PC-3 (cell line): ENCODE measurements around the gene WNK2. TPM values are rescaled to one million over a fixed set of nuclear protein-coding genes. Genes with fewer than 3 reads are reported as not detected.

ENCODE experiments used
- ATAC-seq: fragments of 200-7000 bp; cut with Tn5 transposase; 2 replicates; pipeline ENCODE4 v1.9.1; 2020; ENCODE audit warnings: mild to moderate bottlenecking, moderate library complexity
- BruUV-seq: library from RNA; stranded (reverse); fragments of 400-500 nt; replicated peaks from 2 replicates; lab custom pipeline; 2021; lab: Mats Ljungman, UMichigan
- CTCF ChIA-PET: fragments of 300-600 bp; sonication (Branson Sonifier 250); formaldehyde crosslinking; loops from one replicate; lab custom pipeline; 2022; ENCODE audit warnings: antibody characterized with exemption; lab: Charles Lee
- POLR2A ChIA-PET: fragments of 300-600 bp; sonication (Branson Sonifier 250); formaldehyde crosslinking; loops from one replicate; lab custom pipeline; 2022; ENCODE audit warnings: antibody characterized with exemption; ENCODE audit not compliant: unreplicated experiment; lab: Charles Lee
- DNase-seq: peaks from one replicate; pipeline ENCODE4 v3.0.0-alpha.2; 2015
- H2AFZ ChIP-seq: fragments of 300-600 bp; sonication (generic); 2 replicates; pipeline ENCODE4 v1.6.0; 2016; ENCODE audit warnings: antibody characterized with exemption, low read length
- H3F3A ChIP-seq: fragments of 300-600 bp; sonication (generic); one replicate; pipeline ENCODE4 v1.6.0; 2017; ENCODE audit warnings: antibody characterized with exemption, low read length, control low read depth, mild to moderate bottlenecking; ENCODE audit not compliant: unreplicated experiment
- H3K27ac ChIP-seq: fragments of 300-600 bp; sonication (generic); 2 replicates; pipeline ENCODE4 v1.5.1; 2016; ENCODE audit warnings: mild to moderate bottlenecking, low read length
- H3K27me3 ChIP-seq: fragments of 300-600 bp; sonication (generic); 2 replicates; pipeline ENCODE4 v1.6.1; 2016; ENCODE audit warnings: low read length, mixed read lengths
- H3K36me3 ChIP-seq: fragments of 300-600 bp; sonication (generic); 2 replicates; pipeline ENCODE4 v1.6.1; 2016; ENCODE audit warnings: low read depth, mixed run types, low read length, mixed read lengths
- H3K4me1 ChIP-seq: fragments of 300-600 bp; sonication (generic); 2 replicates; pipeline ENCODE4 v1.5.1; 2016; ENCODE audit warnings: low read length; ENCODE audit not compliant: insufficient read depth
- H3K4me2 ChIP-seq: fragments of 300-600 bp; sonication (generic); 2 replicates; pipeline ENCODE4 v1.6.0; 2016; ENCODE audit warnings: low read length
- H3K4me3 ChIP-seq: fragments of 300-600 bp; sonication (generic); 2 replicates; pipeline ENCODE4 v1.5.1; 2016; ENCODE audit warnings: mild to moderate bottlenecking, low read length, mixed read lengths
- H3K79me2 ChIP-seq: fragments of 300-600 bp; sonication (generic); 2 replicates; pipeline ENCODE4 v1.6.1; 2017; ENCODE audit warnings: low read length, mixed read lengths
- H3K9ac ChIP-seq: fragments of 300-600 bp; sonication (generic); 2 replicates; pipeline ENCODE4 v1.6.0; 2016; ENCODE audit warnings: mild to moderate bottlenecking, low read length
- H3K9me2 ChIP-seq: fragments of 300-600 bp; sonication (generic); replicated peaks from 2 replicates; pipeline ENCODE4 v1.6.1; 2016; ENCODE audit warnings: mixed run types, low read length, mixed read lengths
- H3K9me3 ChIP-seq: fragments of 300-600 bp; sonication (generic); 2 replicates; pipeline ENCODE4 v1.6.1; 2016; ENCODE audit warnings: low read length, mixed read lengths
- H4K20me1 ChIP-seq: fragments of 300-600 bp; sonication (generic); 2 replicates; pipeline ENCODE4 v1.6.1; 2016; ENCODE audit warnings: low read length, mixed read lengths
- EZH2 ChIP-seq: fragments of 300-600 bp; sonication (generic); IDR thresholded peaks from one replicate; pipeline ENCODE4 v1.6.1; 2017; ENCODE audit warnings: antibody characterized with exemption, mild to moderate bottlenecking, low read length; ENCODE audit not compliant: unreplicated experiment
- EZH2phosphoT487 ChIP-seq: fragments of 300-600 bp; sonication (generic); IDR thresholded peaks from 2 replicates; pipeline ENCODE4 v1.6.1; 2018; ENCODE audit warnings: mild to moderate bottlenecking, antibody characterized with exemption, low read length, borderline replicate concordance
- intact Hi-C: fragments of 100-400 bp; cut with micrococcal nuclease; formaldehyde crosslinking; loops from 2 replicates; pipeline ENCODE4 v1.9.0; 2023
- total RNA-seq: library from RNA; depleted of rRNA; stranded (reverse); fragments of >200 nt; gene quantifications from 2 replicates; pipeline ENCODE4 v1.2.3, GENCODE V29; 2014
- TF ChIP-seq, protein P1 (sequence below): fragments of 300-600 bp; sonication (generic); conservative IDR thresholded peaks from 2 replicates; pipeline ENCODE4 v1.5.1; 2017; ENCODE audit warnings: antibody characterized with exemption, low read depth, mild to moderate bottlenecking, low read length

The WNK2 gene
- total RNA-seq, 1 experiment from 2014 or later = 11.7 TPM

GRCh38 chr9:93164085-93164484, 19.9 kb upstream of the WNK2 start:
- Histone ChIP-seq H3K4me2 (no peak overlapping the region), H2AFZ (no peak overlapping the region), H3K9me3 (no peaks in the 10 kb centered on the region), H3K36me3 (no peaks in the 10 kb centered on the region), H3K4me1 (peaks cover 6% of the 10 kb centered on the region), H4K20me1 (no peaks in the 10 kb centered on the region), H3K4me3 (no peak overlapping the region), H3K79me2 (no peaks in the 10 kb centered on the region), H3F3A (no peaks in the 10 kb centered on the region), H3K27ac (no peak overlapping the region), H3K9me2 (no peaks in the 10 kb centered on the region), H3K9ac (no peak overlapping the region), H3K27me3 (no peaks in the 10 kb centered on the region)
- no TSS peak for BruUV-seq
- TF ChIP-seq, protein P1, sequence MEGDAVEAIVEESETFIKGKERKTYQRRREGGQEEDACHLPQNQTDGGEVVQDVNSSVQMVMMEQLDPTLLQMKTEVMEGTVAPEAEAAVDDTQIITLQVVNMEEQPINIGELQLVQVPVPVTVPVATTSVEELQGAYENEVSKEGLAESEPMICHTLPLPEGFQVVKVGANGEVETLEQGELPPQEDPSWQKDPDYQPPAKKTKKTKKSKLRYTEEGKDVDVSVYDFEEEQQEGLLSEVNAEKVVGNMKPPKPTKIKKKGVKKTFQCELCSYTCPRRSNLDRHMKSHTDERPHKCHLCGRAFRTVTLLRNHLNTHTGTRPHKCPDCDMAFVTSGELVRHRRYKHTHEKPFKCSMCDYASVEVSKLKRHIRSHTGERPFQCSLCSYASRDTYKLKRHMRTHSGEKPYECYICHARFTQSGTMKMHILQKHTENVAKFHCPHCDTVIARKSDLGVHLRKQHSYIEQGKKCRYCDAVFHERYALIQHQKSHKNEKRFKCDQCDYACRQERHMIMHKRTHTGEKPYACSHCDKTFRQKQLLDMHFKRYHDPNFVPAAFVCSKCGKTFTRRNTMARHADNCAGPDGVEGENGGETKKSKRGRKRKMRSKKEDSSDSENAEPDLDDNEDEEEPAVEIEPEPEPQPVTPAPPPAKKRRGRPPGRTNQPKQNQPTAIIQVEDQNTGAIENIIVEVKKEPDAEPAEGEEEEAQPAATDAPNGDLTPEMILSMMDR = no peak
- TF ChIP-seq EZH2phosphoT487 = no peak
- POLR2A ChIA-PET = no interaction called here
- DNase-seq (no peak), ATAC-seq (no peak)
- intact Hi-C loops = loop anchor here (10.0 kb wide), 1 partner anchor 401 kb away; no protein-coding TSS in a partner anchor
- CTCF ChIA-PET = no interaction called here

DNA sequence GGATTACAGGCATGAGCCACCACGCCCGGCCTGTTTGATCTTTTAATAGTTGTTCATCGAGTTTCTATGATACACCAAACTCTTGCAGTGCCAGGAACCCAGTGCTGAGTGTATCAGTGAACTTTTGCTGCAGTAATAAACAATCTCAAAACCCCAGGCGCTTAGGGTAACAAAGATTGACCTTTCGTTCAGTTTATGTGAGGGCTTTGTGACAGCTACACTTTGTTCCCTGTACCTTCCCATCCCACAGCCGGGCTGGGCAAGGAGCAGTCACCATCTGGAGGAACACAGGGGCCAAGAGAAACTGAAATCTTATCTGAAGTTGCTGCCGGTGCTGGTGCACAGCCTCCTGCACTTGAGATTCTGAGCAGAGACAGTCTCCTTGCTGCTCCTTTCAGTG, 17.2 kb upstream of the WNK2 start:
- ATAC-seq (no peak), DNase-seq (no peak)
- no peaks in the 10 kb centered on the region for H3K4me1 ChIP-seq
- no peaks in the 10 kb centered on the region for H3K27me3 ChIP-seq
- H4K20me1 ChIP-seq = no peaks in the 10 kb centered on the region
- intact Hi-C loops = loop anchor here (10.0 kb wide), 1 partner anchor 398 kb away; no protein-coding TSS in a partner anchor
- no peaks in the 10 kb centered on the region for H3K9me2 ChIP-seq
- H3K4me2 ChIP-seq = no peak overlapping the region
- H3K9me3 ChIP-seq = no peaks in the 10 kb centered on the region
- no peaks in the 10 kb centered on the region for H3F3A ChIP-seq
- H2AFZ ChIP-seq = no peak overlapping the region
- H3K36me3 ChIP-seq = no peaks in the 10 kb centered on the region
- no peak overlapping the region for H3K27ac ChIP-seq
- POLR2A ChIA-PET = no interaction called here
- no peak overlapping the region for H3K4me3 ChIP-seq
- CTCF ChIA-PET = no interaction called here
- no peak overlapping the region for H3K9ac ChIP-seq
- no peak for TF ChIP-seq EZH2phosphoT487
- TF ChIP-seq EZH2 = no peak
- TF ChIP-seq, protein P1 = no peak
- no peaks in the 10 kb centered on the region for H3K79me2 ChIP-seq
- no TSS peak for BruUV-seq

- CTCF ChIA-PET = no interaction called here
Observed at GRCh38 chr9:93167185-93167584, 16.8 kb upstream of the WNK2 start.

More at GRCh38 chr9:93167185-93167584, 16.8 kb upstream of the WNK2 start:
- TF ChIP-seq, protein P1 = no peak
- TF ChIP-seq EZH2phosphoT487 = no peak
- Histone ChIP-seq H3K36me3 (no peaks in the 10 kb centered on the region), H3K27me3 (no peaks in the 10 kb centered on the region), H3F3A (no peaks in the 10 kb centered on the region), H3K4me2 (no peak overlapping the region), H2AFZ (no peak overlapping the region), H3K79me2 (no peaks in the 10 kb centered on the region), H3K4me1 (no peaks in the 10 kb centered on the region), H3K9ac (no peak overlapping the region), H3K27ac (no peak overlapping the region), H3K9me2 (no peaks in the 10 kb centered on the region), H4K20me1 (no peaks in the 10 kb centered on the region), H3K9me3 (no peaks in the 10 kb centered on the region), H3K4me3 (no peak overlapping the region)
- no peak for DNase-seq
- intact Hi-C loops = loop anchor here (10.0 kb wide), 1 partner anchor 398 kb away; no protein-coding TSS in a partner anchor
- POLR2A ChIA-PET = no interaction called here
- ATAC-seq = no peak
- no TSS peak for BruUV-seq
